Suppressor macrophage treated with lipopolysaccharide for 4 hours (primary cell): ENCODE results near the gene DPY30.
"Not testable (repeated sequence)": the region's sequence is repeated elsewhere in the genome, so short reads cannot be mapped to it uniquely, and the experiment has no call there.

Experiments used
- DNase-seq: peaks from one replicate; pipeline ENCODE4 v3.0.0-alpha.2; 2020

The DPY30 gene

GRCh38 chr2:32039447-32040219 is at the start of gene DPY30:
TSS of gene DPY30 (minus strand) at chr2:32039805. CDS start at chr2:32039456, 349 bp downstream.
- peak; percentile 96 for DNase-seq

GRCh38 chr2:32074134-32074506 is 34.5 kb upstream of the DPY30 start:
- DNase-seq = no peak

- DNase-seq = no peak
Observed at GRCh38 chr2:32067549-32067948, 27.9 kb upstream of the DPY30 start.

- no peak for DNase-seq
Observed at GRCh38 chr2:32064713-32065112, 25.1 kb upstream of the DPY30 start.

- DNase-seq = peak; percentile 63
Observed at GRCh38 chr2:32064021-32064601, 24.5 kb upstream of the DPY30 start.

GRCh38 chr2:32063310-32064020 is 23.9 kb upstream of the DPY30 start, which contains the start of gene SPAST:
TSS of gene SPAST (plus strand) at chr2:32063556. CDS start at chr2:32063832, 276 bp downstream.
- peak; percentile 99 for DNase-seq

GRCh38 chr2:32061973-32062861 is 22.6 kb upstream of the DPY30 start:
- peak; percentile 33 for DNase-seq

GRCh38 chr2:32061430-32061829 is 21.8 kb upstream of the DPY30 start:
- no peak for DNase-seq

GRCh38 chr2:32060266-32060665 is 20.7 kb upstream of the DPY30 start:
- no peak for DNase-seq

GRCh38 chr2:32058130-32058529 is 18.5 kb upstream of the DPY30 start:
- DNase-seq = no peak

GRCh38 chr2:32054583-32054982 is 15.0 kb upstream of the DPY30 start:
- DNase-seq = not testable (repeated sequence)

- DNase-seq = no peak
Observed at GRCh38 chr2:32051836-32052439, 12.3 kb upstream of the DPY30 start.

GRCh38 chr2:32043561-32043960 is 4.0 kb upstream of the DPY30 start:
- no peak for DNase-seq

- DNase-seq = not testable (repeated sequence)
Observed at GRCh38 chr2:32034198-32034887, 5.3 kb downstream of the DPY30 start.

- DNase-seq = not testable (repeated sequence)
Observed at GRCh38 chr2:32018789-32019482, 20.7 kb downstream of the DPY30 start.

- no peak for DNase-seq
Observed at GRCh38 chr2:32012872-32013271, 26.7 kb downstream of the DPY30 start.

- DNase-seq = peak; percentile 49
Observed at GRCh38 chr2:32011485-32011960, 28.1 kb downstream of the DPY30 start.

- peak; percentile 91 for DNase-seq
Observed at GRCh38 chr2:32010670-32011484, 28.7 kb downstream of the DPY30 start, which contains the start of gene MEMO1. TSS of gene MEMO1 (minus strand) at chr2:32011008. CDS start at chr2:32010247, 761 bp downstream.

- peak; percentile 48 for DNase-seq
Observed at GRCh38 chr2:32010280-32010669, 29.3 kb downstream of the DPY30 start.
